ENCODE measurements around the gene FAM89B. TPM values are rescaled to one million over a fixed set of nuclear protein-coding genes. Genes with fewer than 3 reads are reported as not detected.
A peak's percentile ranks its signal among the peaks of the same experiment; 100 is the strongest.

The FAM89B gene
- total RNA-seq, 1 donor from 2014 or later: 62.4 TPM

DNA sequence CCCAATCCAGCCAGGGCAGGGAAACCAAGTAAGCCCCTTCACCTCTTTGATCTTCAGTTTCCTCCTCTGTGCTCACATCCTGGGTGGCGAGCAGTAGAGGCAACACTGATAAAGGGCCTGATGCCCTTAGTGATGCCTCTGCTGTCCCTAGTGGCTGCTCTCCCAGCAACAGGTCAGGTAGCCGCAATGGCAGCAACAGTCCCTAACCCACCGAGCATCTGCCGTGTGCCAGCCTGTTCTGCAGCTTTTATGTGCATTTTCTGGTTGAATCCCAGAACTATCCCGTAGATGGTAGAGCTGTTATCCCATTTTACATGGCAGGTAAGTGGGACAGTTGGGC is 42.2 kb upstream of the FAM89B start:
- Histone ChIP-seq H3K27me3 (no peaks in the 10 kb centered on the region), H3K4me1 (peaks cover 11% of the 10 kb centered on the region), H3K27ac (no peak overlapping the region), H3K4me3 (no peak overlapping the region), H3K36me3 (peaks cover 0 to 60% of the 10 kb centered on the region in 2 donors), H3K9me3 (no peaks in the 10 kb centered on the region)
- no peak for DNase-seq (ENCODE audit: extremely low spot score in 2 of 2)
- intact Hi-C loops (cut with DNase I): no loop called here
- no peak for TF ChIP-seq POLR2A (IDR thresholded peaks at IDR 0.05)
- TF ChIP-seq, protein P1, sequence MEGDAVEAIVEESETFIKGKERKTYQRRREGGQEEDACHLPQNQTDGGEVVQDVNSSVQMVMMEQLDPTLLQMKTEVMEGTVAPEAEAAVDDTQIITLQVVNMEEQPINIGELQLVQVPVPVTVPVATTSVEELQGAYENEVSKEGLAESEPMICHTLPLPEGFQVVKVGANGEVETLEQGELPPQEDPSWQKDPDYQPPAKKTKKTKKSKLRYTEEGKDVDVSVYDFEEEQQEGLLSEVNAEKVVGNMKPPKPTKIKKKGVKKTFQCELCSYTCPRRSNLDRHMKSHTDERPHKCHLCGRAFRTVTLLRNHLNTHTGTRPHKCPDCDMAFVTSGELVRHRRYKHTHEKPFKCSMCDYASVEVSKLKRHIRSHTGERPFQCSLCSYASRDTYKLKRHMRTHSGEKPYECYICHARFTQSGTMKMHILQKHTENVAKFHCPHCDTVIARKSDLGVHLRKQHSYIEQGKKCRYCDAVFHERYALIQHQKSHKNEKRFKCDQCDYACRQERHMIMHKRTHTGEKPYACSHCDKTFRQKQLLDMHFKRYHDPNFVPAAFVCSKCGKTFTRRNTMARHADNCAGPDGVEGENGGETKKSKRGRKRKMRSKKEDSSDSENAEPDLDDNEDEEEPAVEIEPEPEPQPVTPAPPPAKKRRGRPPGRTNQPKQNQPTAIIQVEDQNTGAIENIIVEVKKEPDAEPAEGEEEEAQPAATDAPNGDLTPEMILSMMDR (IDR thresholded peaks at IDR 0.05): no peak
- no peak for TF ChIP-seq POLR2AphosphoS5 (IDR thresholded peaks at IDR 0.05; ENCODE audit: insufficient read depth in 1 of 2, low read depth in 1 of 2)

DNA sequence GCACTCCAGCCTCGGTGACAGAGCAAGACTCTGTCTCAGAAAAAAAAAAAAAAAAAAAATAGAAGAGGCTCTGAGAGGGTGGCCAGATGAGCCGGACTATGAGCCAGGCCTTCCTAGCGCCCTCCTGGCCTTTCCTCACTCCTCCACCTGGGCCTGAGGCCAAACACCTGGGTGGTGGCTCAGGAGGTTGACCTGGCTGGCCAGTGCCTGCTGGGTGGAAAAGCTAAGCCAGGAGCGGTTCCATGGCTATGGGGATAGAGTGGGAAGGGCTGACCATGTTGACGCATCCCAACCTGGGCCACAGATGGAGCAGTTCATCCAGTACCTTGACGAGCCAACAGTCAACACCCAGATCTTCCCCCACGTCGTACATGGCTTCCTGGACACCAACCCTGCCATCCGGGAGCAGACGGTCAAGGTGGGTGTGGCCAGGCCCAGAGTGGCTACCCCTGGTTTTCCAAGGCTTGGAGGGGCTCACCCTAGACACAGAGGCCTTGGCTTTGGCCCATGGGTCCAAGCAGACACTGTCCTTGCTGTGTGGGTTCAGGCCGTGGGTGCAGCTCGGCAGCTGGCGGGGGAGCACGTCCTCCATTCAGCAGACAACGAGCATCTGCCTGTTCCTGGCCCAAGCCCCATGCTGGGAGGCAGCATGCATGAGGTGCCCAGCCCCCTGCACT is 39.8 kb upstream of the FAM89B start:
- no peak for DNase-seq (ENCODE audit: extremely low spot score in 2 of 2)
- H3K4me3 ChIP-seq: no peak overlapping the region
- no peaks in the 10 kb centered on the region for H3K27me3 ChIP-seq
- H3K9me3 ChIP-seq: no peaks in the 10 kb centered on the region
- intact Hi-C loops (cut with DNase I): no loop called here
- peaks cover 0 to 62% of the 10 kb centered on the region in 2 donors for H3K36me3 ChIP-seq
- H3K4me1 ChIP-seq: no peaks in the 10 kb centered on the region
- TF ChIP-seq, protein P1 (IDR thresholded peaks at IDR 0.05): no peak
- no peak for TF ChIP-seq POLR2AphosphoS5 (IDR thresholded peaks at IDR 0.05; ENCODE audit: insufficient read depth in 1 of 2, low read depth in 1 of 2)
- TF ChIP-seq POLR2A (IDR thresholded peaks at IDR 0.05): no peak
- no peak overlapping the region for H3K27ac ChIP-seq

DNA sequence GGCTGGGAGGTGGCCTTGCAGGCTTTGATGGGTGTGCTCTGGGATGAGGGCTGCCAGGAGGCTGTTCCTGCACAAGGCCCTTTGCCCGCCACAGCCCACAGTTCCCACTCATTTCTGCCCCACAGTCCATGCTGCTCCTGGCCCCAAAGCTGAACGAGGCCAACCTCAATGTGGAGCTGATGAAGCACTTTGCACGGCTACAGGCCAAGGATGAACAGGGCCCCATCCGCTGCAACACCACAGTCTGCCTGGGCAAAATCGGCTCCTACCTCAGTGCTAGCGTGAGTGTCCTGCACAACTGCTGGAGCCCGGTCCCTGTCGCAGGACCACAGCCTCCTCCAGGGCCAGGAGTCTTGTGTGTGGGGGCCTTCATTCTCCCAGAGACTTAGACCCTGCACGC is 37.2 kb upstream of the FAM89B start:
- H3K36me3 ChIP-seq: peaks cover 0 to 51% of the 10 kb centered on the region in 2 donors
- intact Hi-C loops (cut with DNase I): no loop called here

DNA sequence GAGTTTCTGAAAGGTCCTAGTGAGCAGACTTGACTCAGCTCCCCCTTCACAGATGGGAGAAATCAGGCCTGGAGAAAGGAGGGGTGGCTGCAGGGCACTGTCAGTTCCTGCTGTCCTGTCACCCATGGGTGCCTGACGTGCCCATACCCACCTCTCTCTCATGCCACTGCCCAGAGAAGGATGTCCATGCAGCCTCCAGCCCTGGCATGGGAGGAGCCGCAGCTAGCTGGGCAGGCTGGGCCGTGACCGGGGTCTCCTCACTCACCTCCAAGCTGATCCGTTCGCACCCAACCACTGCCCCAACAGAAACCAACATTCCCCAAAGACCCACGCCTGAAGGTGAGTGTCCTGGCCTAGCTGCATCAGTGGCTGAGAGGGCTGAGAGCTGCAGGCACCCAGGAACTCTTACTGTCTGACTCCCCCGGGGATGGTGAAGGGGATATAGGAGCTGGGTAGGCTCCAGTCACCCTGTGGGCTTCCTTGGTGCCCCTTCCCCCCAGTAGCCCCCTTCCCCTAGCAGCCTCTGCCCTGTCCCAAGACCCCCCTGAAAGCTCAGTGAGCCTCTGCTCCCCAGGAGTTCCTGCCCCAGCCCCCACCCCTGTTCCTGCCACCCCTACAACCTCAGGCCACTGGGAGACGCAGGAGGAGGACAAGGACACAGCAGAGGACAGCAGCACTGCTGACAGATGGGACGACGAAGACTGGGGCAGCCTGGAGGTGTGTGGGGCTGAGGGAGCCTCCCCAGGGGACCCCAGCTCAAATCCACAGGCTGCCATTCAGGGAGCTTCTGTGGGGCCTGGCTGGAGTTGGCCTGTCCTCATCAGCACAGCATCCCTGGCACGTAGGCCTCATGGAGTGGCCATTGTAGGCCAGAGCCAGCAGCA is 35.7 kb upstream of the FAM89B start:
- TF ChIP-seq POLR2AphosphoS5 (IDR thresholded peaks at IDR 0.05; ENCODE audit: insufficient read depth in 1 of 2, low read depth in 1 of 2): no peak
- TF ChIP-seq, protein P1 (IDR thresholded peaks at IDR 0.05): no peak
- no peak for TF ChIP-seq POLR2A (IDR thresholded peaks at IDR 0.05)

More for the DNA sequence above, 37.2 kb upstream of the FAM89B start:
- Histone ChIP-seq H3K9me3 (no peaks in the 10 kb centered on the region), H3K27me3 (no peaks in the 10 kb centered on the region), H3K4me1 (peaks cover 10% of the 10 kb centered on the region), H3K4me3 (no peak overlapping the region), H3K27ac (no peak overlapping the region)
- TF ChIP-seq POLR2AphosphoS5 (IDR thresholded peaks at IDR 0.05; ENCODE audit: insufficient read depth in 1 of 2, low read depth in 1 of 2) (no peak), POLR2A (IDR thresholded peaks at IDR 0.05) (no peak)
- TF ChIP-seq, protein P1 (IDR thresholded peaks at IDR 0.05): no peak
- DNase-seq (ENCODE audit: extremely low spot score in 2 of 2): no peak

DNA sequence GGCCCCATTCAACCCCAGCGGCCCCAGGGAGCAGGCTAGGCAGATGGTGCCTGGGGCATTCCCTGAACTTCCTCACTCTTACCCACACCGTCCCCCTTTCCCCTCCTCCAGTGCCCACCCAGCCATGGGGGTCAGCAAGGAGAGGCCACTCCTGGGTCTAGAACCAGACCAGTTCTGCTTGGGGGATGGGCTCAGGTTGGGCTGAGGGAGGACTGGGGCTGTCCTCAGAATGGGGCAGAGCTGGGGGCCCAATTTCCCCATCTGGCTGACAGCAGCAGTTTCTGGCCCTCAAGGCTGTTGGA is 35.1 kb upstream of the FAM89B start:
- no peak for DNase-seq (ENCODE audit: extremely low spot score in 2 of 2)
- Histone ChIP-seq H3K4me1 (peaks cover 28% of the 10 kb centered on the region), H3K9me3 (no peaks in the 10 kb centered on the region), H3K4me3 (no peak overlapping the region), H3K36me3 (peaks cover 0 to 29% of the 10 kb centered on the region in 2 donors), H3K27ac (no peak overlapping the region), H3K27me3 (no peaks in the 10 kb centered on the region)
- intact Hi-C loops (cut with DNase I): no loop called here
- TF ChIP-seq, protein P1 (IDR thresholded peaks at IDR 0.05): no peak
- TF ChIP-seq POLR2AphosphoS5 (IDR thresholded peaks at IDR 0.05; ENCODE audit: insufficient read depth in 1 of 2, low read depth in 1 of 2): peak in 1 of 2 donors; percentile 12

More for the DNA sequence above, 35.7 kb upstream of the FAM89B start:
- no peaks in the 10 kb centered on the region for H3K27me3 ChIP-seq
- H3K4me1 ChIP-seq: peaks cover 23% of the 10 kb centered on the region
- H3K36me3 ChIP-seq: peaks cover 0 to 35% of the 10 kb centered on the region in 2 donors
- no peak overlapping the region for H3K27ac ChIP-seq
- intact Hi-C loops (cut with DNase I): no loop called here
- DNase-seq (ENCODE audit: extremely low spot score in 2 of 2): no peak
- H3K4me3 ChIP-seq: no peak overlapping the region
- no peaks in the 10 kb centered on the region for H3K9me3 ChIP-seq

All from vagina (tissue), 2 donors.